K562 (cell line): Measurements from ENCODE around the gene SHROOM3. TPM values are rescaled to one million over a fixed set of nuclear protein-coding genes. Genes with fewer than 3 reads are reported as not detected.

ENCODE experiments used
- ATAC-seq: fragments of 200-7000 bp; cut with Tn5 transposase; 3 replicates; pipeline ENCODE4 v1.9.1; 2020; ENCODE audit warnings: moderate library complexity
- BruUV-seq: library from RNA; stranded (reverse); fragments of 400-500 nt; replicated peaks from 2 replicates; lab custom pipeline; 2021; lab: Mats Ljungman, UMichigan
- CTCF ChIA-PET: fragments of 300-600 bp; formaldehyde crosslinking; extraction: SDS; loops from one replicate; lab custom pipeline; 2021; ENCODE audit warnings: low intra/inter-chr PET ratio; lab: Yijun Ruan, JAX
- POLR2A ChIA-PET: fragments of 300-600, 350-650 bp; sonication (Branson Sonifier 250); formaldehyde crosslinking; extraction: SDS; loops from one replicate; lab custom pipeline; 2021; ENCODE audit warnings: antibody characterized with exemption, inconsistent platforms; lab: Yijun Ruan, JAX
- DNase-seq, 4 experiments: peaks; one replicate each; pipeline versions ENCODE4 v3.0.0 to v3.0.0-alpha.2; 2011 to 2018; ENCODE audit warnings: low spot score in 3 of 4, mixed read lengths in 3 of 4; ENCODE audit errors: extremely low read depth in 1 of 4
- FAIRE-seq: peaks from 2 replicates; lab custom pipeline; 2011; peaks lifted over from hg19 to GRCh38; lab: Jason Lieb, UNC
- H2AFZ ChIP-seq: 2 replicates; pipeline ENCODE4 v1.6.0; 2011; ENCODE audit warnings: low read depth, low read length, control low read depth, inconsistent platforms
- H3K27ac ChIP-seq: fragments of 200-600 bp; 3 replicates; pipeline ENCODE4 v1.8.0; 2011; ENCODE audit warnings: low read depth, mild to moderate bottlenecking, control low read depth, inconsistent platforms, low read length, moderate library complexity, mixed read lengths; ENCODE audit errors: extremely low read depth
- H3K27me3 ChIP-seq, 2 experiments: fragments of 300-600 bp in 1 of 2; 2 replicates in 1 of 2; 3 replicates in 1 of 2; pipeline versions ENCODE4 v1.6.0 to v1.8.0; 2011; ENCODE audit warnings: inconsistent platforms in 2 of 2, low read length in 2 of 2, mild to moderate bottlenecking in 1 of 2, mixed read lengths in 1 of 2, moderate library complexity in 1 of 2; ENCODE audit not compliant: control insufficient read depth in 2 of 2, insufficient read depth in 2 of 2
- H3K36me3 ChIP-seq: fragments of 300-600 bp; 3 replicates; pipeline ENCODE4 v1.8.0; 2011; ENCODE audit warnings: mild to moderate bottlenecking, low read length, inconsistent platforms; ENCODE audit not compliant: control insufficient read depth, insufficient read depth
- H3K4me1 ChIP-seq, 2 experiments: fragments of 200-600 bp in 1 of 2; replicated peaks in 1 of 2; 2 replicates in 1 of 2; 3 replicates in 1 of 2; pipeline versions ENCODE4 v1.5.1 to v1.8.0; 2011; ENCODE audit warnings: inconsistent platforms in 2 of 2, low read length in 2 of 2, mild to moderate bottlenecking in 1 of 2, mixed read lengths in 1 of 2, moderate library complexity in 1 of 2; ENCODE audit not compliant: control insufficient read depth in 2 of 2, insufficient read depth in 2 of 2
- H3K4me2 ChIP-seq: 2 replicates; pipeline ENCODE4 v1.6.1; 2011; ENCODE audit warnings: low read length, control low read depth, inconsistent platforms, mixed read lengths; ENCODE audit not compliant: insufficient read depth
- H3K4me3 ChIP-seq: fragments of 200-600 bp; sonication (generic), shearing (Covaris generic); 2 replicates; pipeline ENCODE4 v1.5.1; 2016; ENCODE audit warnings: control low read depth, inconsistent platforms
- H3K79me2 ChIP-seq: fragments of 200-600 bp; 3 replicates; pipeline ENCODE4 v1.8.0; 2011; ENCODE audit warnings: low read length, inconsistent platforms; ENCODE audit not compliant: control insufficient read depth, insufficient read depth
- H3K9ac ChIP-seq, 2 experiments: 2 replicates each; pipeline versions ENCODE4 v1.6.0 to v1.6.1; 2011; ENCODE audit warnings: low read depth in 2 of 2, low read length in 2 of 2, control low read depth in 1 of 2, inconsistent platforms in 1 of 2, mild to moderate bottlenecking in 1 of 2, mixed read lengths in 1 of 2; ENCODE audit not compliant: insufficient read depth in 1 of 2
- H3K9me1 ChIP-seq: one replicate; pipeline ENCODE4 v1.6.0; 2011; ENCODE audit warnings: inconsistent platforms, mild to moderate bottlenecking, low read length, moderate library complexity; ENCODE audit not compliant: control insufficient read depth, insufficient read depth
- H3K9me3 ChIP-seq: replicated peaks from 2 replicates; pipeline ENCODE4 v1.5.1; 2011; ENCODE audit warnings: low read depth, low read length, inconsistent platforms; ENCODE audit not compliant: control insufficient read depth, insufficient read depth
- H4K20me1 ChIP-seq: replicated peaks from 2 replicates; pipeline ENCODE4 v1.6.1; 2011; ENCODE audit warnings: low read length, inconsistent platforms, mixed read lengths; ENCODE audit not compliant: control insufficient read depth, insufficient read depth
- CSDE1 ChIP-seq, 2 experiments: fragments of 450-650 bp; IDR thresholded peaks; 2 replicates each; pipeline ENCODE4 v1.6.1; 2016; ENCODE audit warnings: mild to moderate bottlenecking in 1 of 2
- FOS ChIP-seq: IDR thresholded peaks from 3 replicates; pipeline ENCODE4 v1.6.1; 2011; ENCODE audit not compliant: insufficient read length; ENCODE audit errors: extremely low read depth
- ILF3 ChIP-seq: fragments of 450-650 bp; IDR thresholded peaks from 2 replicates; pipeline ENCODE4 v1.6.1; 2018; ENCODE audit warnings: antibody characterized with exemption, mild to moderate bottlenecking, moderate library complexity, borderline replicate concordance
- LCOR ChIP-seq: sonication (generic); formaldehyde crosslinking; IDR thresholded peaks from 2 replicates; pipeline ENCODE4 v1.8.0; 2022; ENCODE audit warnings: mild to moderate bottlenecking, missing genetic modification reagents
- NFIC ChIP-seq: fragments of 450-650 bp; IDR thresholded peaks from 2 replicates; pipeline ENCODE4 v1.6.1; 2017; ENCODE audit warnings: mild to moderate bottlenecking, inconsistent platforms
- PPARD ChIP-seq: fragments of 250-450 bp; sonication (Bioruptor Pico); IDR thresholded peaks from 2 replicates; pipeline ENCODE4 v1.8.0; 2022; ENCODE audit warnings: inconsistent platforms, mild to moderate bottlenecking, moderate library complexity
- RBM39 ChIP-seq: fragments of 200-400 bp; formaldehyde crosslinking; optimal IDR thresholded peaks from 2 replicates; pipeline ENCODE3; 2018; ENCODE audit warnings: low read depth, low read length
- TRIM25 ChIP-seq: fragments of 450-650 bp; IDR thresholded peaks from 2 replicates; pipeline ENCODE4 v1.7.0; 2016; ENCODE audit warnings: borderline replicate concordance
- YY1 ChIP-seq, 3 experiments: IDR thresholded peaks; 2 replicates each; pipeline ENCODE4 v1.6.1; 2011; ENCODE audit warnings: low read length in 2 of 3, mild to moderate bottlenecking in 2 of 3, moderate library complexity in 2 of 3, borderline replicate concordance in 1 of 3, control low read depth in 1 of 3, low read depth in 1 of 3; ENCODE audit not compliant: insufficient read depth in 3 of 3, insufficient replicate concordance in 2 of 3, control insufficient read depth in 1 of 3, insufficient read length in 1 of 3; ENCODE audit errors: extremely low read depth in 1 of 3
- ZNF12 ChIP-seq: sonication (generic); formaldehyde crosslinking; IDR thresholded peaks from 2 replicates; pipeline ENCODE4 v1.4.0; 2020; ENCODE audit warnings: mild to moderate bottlenecking, missing genetic modification reagents
- ZNF239 ChIP-seq: fragments of 250-450 bp; sonication (Bioruptor Pico); IDR thresholded peaks from 2 replicates; pipeline ENCODE4 v1.4.0; 2020; ENCODE audit warnings: mild to moderate bottlenecking
- ZNF41 ChIP-seq: fragments of 250-450 bp; sonication (Bioruptor Pico); conservative IDR thresholded peaks from 2 replicates; pipeline ENCODE4 v1.4.0; 2020; ENCODE audit warnings: mild to moderate bottlenecking
- ZNF551 ChIP-seq: fragments of 250-450 bp; sonication (Bioruptor Pico); IDR thresholded peaks from 2 replicates; pipeline ENCODE4 v1.5.0; 2021; ENCODE audit warnings: mild to moderate bottlenecking, moderate library complexity
- ZNF668 ChIP-seq: fragments of 250-450 bp; sonication (Bioruptor Pico); IDR thresholded peaks from 2 replicates; pipeline ENCODE4 v1.8.0; 2022; ENCODE audit warnings: mild to moderate bottlenecking, inconsistent platforms
- ZNF764 ChIP-seq: fragments of 250-450 bp; sonication (Bioruptor Pico); IDR thresholded peaks from 2 replicates; pipeline ENCODE4 v1.4.0; 2020; ENCODE audit warnings: low read depth, mild to moderate bottlenecking, moderate library complexity
- WGBS: fragments of 100-300 bp; shearing (Covaris generic); methylation state at CpG from one replicate; pipeline ENCODE4 v1.1.6; 2016; ENCODE audit warnings: low coverage, mixed read lengths; ENCODE audit not compliant: insufficient coverage; ENCODE audit errors: missing lambda C conversion rate; 5-methylcytosine and 5-hydroxymethylcytosine counted together
- in situ Hi-C: fragments of 300-500 bp; cut with MboI; formaldehyde crosslinking; loops from 4 replicates; pipeline ENCODE4 v1.15.0; 2018; ENCODE audit warnings: inconsistent platforms, mixed read lengths
- intact Hi-C: fragments of 100-400 bp; cut with micrococcal nuclease; formaldehyde crosslinking; loops from 2 replicates; pipeline ENCODE4 v1.14.2; 2022
- polyA plus RNA-seq, 8 experiments: library from polyadenylated mRNA; depleted of rRNA in 4 of 8; stranded (reverse) in 5 of 8; unstranded in 3 of 8; fragments of >200 nt; fragmentation: Nextera tagmentation in 2 of 8; fragmentation: Illumina TruSeq in 1 of 8; extraction: Ambion mirVana in 2 of 8; extraction: Trizol in 1 of 8; gene quantifications; 2 replicates each; pipeline versions ENCODE4 v1.2.1 to v1.2.3, GENCODE V29; 2011 to 2014; ENCODE audit warnings: inconsistent platforms in 1 of 8, missing spikeins in 1 of 8
- total RNA-seq, 7 experiments: library from RNA; depleted of rRNA in 6 of 7; stranded (reverse); fragments of >200 nt in 6 of 7; fragmentation: Illumina TruSeq in 2 of 7; extraction: Trizol in 2 of 7; gene quantifications; 2 replicates each; pipeline versions ENCODE4 v1.2.1 to v1.2.3, GENCODE V29; 2011 to 2021; ENCODE audit warnings: low replicate concordance in 1 of 7

SHROOM3 gene
- total and polyA plus RNA-seq, 9 of the 15 experiments (the other 6 are each of a cell fraction or from before 2014, with no cell fraction given) = 0.01 to 0.07 TPM; not detected in 7

- no peak overlapping the region for H3K4me2 ChIP-seq
- FAIRE-seq (no peak), DNase-seq (no peak), ATAC-seq (no peak)
- TF ChIP-seq YY1 (IDR thresholded peaks at IDR 0.05; ENCODE audit: borderline replicate concordance in 1 of 3, control insufficient read depth in 1 of 3, extremely low read depth in 1 of 3, insufficient read depth in 3 of 3, insufficient read length in 1 of 3, insufficient replicate concordance in 2 of 3, low read depth in 1 of 3, low read length in 2 of 3) = no peak
- peak; percentile 88 for TF ChIP-seq ZNF12 (CRISPR knock-in tag)
- ChIA-PET CTCF (no interaction called here), POLR2A (no interaction called here)
- intact Hi-C loops = no loop called here
- 13% methylated on average over 1 of the region's 1 CpG for WGBS
- H3K9me1 ChIP-seq = no peaks in the 10 kb centered on the region
- in situ Hi-C loops = no loop called here
- no peaks in the 10 kb centered on the region for H3K9me3 ChIP-seq
- no peak overlapping the region for H3K4me3 ChIP-seq
- peaks cover 4 to 17% of the 10 kb centered on the region in 2 experiments; a peak in 4 of 5 replicates for H3K4me1 ChIP-seq
- no peak overlapping the region for H2AFZ ChIP-seq
- H4K20me1 ChIP-seq = no peaks in the 10 kb centered on the region
- BruUV-seq = no TSS peak
- H3K36me3 ChIP-seq = no peaks in the 10 kb centered on the region
- H3K9ac ChIP-seq = no peak overlapping the region
- peaks cover 0 to 4% of the 10 kb centered on the region in 2 experiments; a peak in 1 of 5 replicates for H3K27me3 ChIP-seq
- H3K79me2 ChIP-seq = no peaks in the 10 kb centered on the region
- no peak overlapping the region for H3K27ac ChIP-seq
Measured at GRCh38 chr4:76806757-76807156, 371.7 kb downstream of the SHROOM3 start.

DNA sequence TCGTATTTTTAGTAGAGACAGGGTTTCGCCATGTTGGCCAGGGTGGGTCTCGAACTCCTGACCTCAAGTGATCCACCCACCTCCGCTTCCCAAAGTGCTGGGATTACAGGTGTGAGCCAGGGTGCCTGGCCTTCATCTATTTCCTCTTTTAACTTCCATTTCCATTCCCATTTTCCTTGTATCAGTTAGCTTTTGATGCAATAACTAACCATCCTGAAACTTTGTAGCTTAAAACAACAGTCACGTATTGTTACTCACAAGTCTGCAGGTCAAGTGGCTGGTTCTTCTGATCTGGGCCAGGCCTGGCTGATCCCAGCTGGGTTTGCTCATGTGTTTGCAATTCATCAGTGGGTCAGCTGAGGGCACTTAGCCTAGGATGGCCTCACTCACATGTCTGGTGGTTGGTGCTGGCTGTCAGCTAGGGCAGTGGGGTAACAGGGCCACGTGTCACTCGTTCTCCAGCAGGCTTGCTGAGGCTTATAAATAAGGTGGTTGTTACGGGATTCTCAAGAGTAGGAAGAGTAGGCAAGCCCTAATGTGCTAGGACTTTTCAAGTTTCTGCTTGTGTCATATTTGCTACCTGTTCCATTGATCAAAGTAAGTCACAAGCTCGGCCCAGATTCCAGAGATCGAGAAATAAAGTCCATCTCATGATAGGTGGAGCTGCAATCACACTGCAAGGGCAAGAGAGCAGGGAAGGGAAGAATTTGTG is 374.7 kb downstream of the SHROOM3 start:
- no TSS peak for BruUV-seq
- peaks cover 2 to 4% of the 10 kb centered on the region in 2 experiments; a peak in 1 of 5 replicates for H3K27me3 ChIP-seq
- no peaks in the 10 kb centered on the region; a peak in 1 of 5 replicates for H3K4me1 ChIP-seq
- TF ChIP-seq CSDE1 (IDR thresholded peaks at IDR 0.05) = no peak
- TF ChIP-seq TRIM25 = no peak
- no peak for TF ChIP-seq PPARD (CRISPR knock-in tag)
- TF ChIP-seq ILF3 = no peak
- no peak for TF ChIP-seq FOS
- no peak for TF ChIP-seq ZNF764 (CRISPR knock-in tag)
- TF ChIP-seq RBM39 = no peak
- TF ChIP-seq NFIC = no peak
- TF ChIP-seq ZNF41 (CRISPR knock-in tag) = no peak
- TF ChIP-seq ZNF551 (CRISPR knock-in tag) = no peak
- TF ChIP-seq ZNF668 = no peak
- TF ChIP-seq LCOR (CRISPR knock-in tag) = no peak
- TF ChIP-seq ZNF239 (CRISPR knock-in tag) = no peak

More for the DNA sequence above, 374.7 kb downstream of the SHROOM3 start:
- WGBS = 26% methylated on average over 10 of the region's 10 CpGs
- H3K9me3 ChIP-seq = no peaks in the 10 kb centered on the region
- FAIRE-seq (peak; percentile 52), DNase-seq (peak in 1 of 4 experiments; percentile 1), ATAC-seq (no peak)
- H3K4me3 ChIP-seq = no peak overlapping the region
- no peaks in the 10 kb centered on the region for H3K79me2 ChIP-seq
- no peak overlapping the region for H3K27ac ChIP-seq
- intact Hi-C loops = no loop called here
- CTCF ChIA-PET = no interaction called here
- H4K20me1 ChIP-seq = no peaks in the 10 kb centered on the region
- H3K9ac ChIP-seq = no peak overlapping the region
- H3K4me2 ChIP-seq = no peak overlapping the region
- POLR2A ChIA-PET = no interaction called here
- no peak overlapping the region for H2AFZ ChIP-seq
- H3K9me1 ChIP-seq = no peaks in the 10 kb centered on the region
- no peaks in the 10 kb centered on the region for H3K36me3 ChIP-seq
- in situ Hi-C loops = no loop called here
